ENCODE data around the gene CDX1. TPM values are rescaled to one million over a fixed set of nuclear protein-coding genes. Genes with fewer than 3 reads are reported as not detected.

Gene CDX1
- total RNA-seq, 1 donor from 2014 or later, result not detected

GRCh38 chr5:150178262-150178661 is 11.7 kb downstream of the CDX1 start:
- no peaks in the 10 kb centered on the region for H3K36me3 ChIP-seq
- DNase-seq, result no peak
- ATAC-seq, result no peak
- no peak for TF ChIP-seq CTCF (IDR thresholded peaks at IDR 0.05)
- H3K4me3 ChIP-seq, result no peak overlapping the region
- H3K27me3 ChIP-seq (ENCODE audit: low read depth), result no peaks in the 10 kb centered on the region
- intact Hi-C loops (cut with DNase I), result no loop called here
- H3K4me1 ChIP-seq, result peaks cover 12% of the 10 kb centered on the region
- no peak overlapping the region for H3K27ac ChIP-seq
- H3K9me3 ChIP-seq, result no peaks in the 10 kb centered on the region

GRCh38 chr5:150179019-150179620 is 12.5 kb downstream of the CDX1 start:
- intact Hi-C loops (cut with DNase I), result no loop called here
- Histone ChIP-seq H3K4me3 (no peak overlapping the region), H3K36me3 (no peaks in the 10 kb centered on the region), H3K27me3 (ENCODE audit: low read depth) (no peaks in the 10 kb centered on the region), H3K27ac (no peak overlapping the region), H3K4me1 (peaks cover 12% of the 10 kb centered on the region), H3K9me3 (no peaks in the 10 kb centered on the region)
- no peak for TF ChIP-seq CTCF (IDR thresholded peaks at IDR 0.05)
- ATAC-seq (no peak), DNase-seq (no peak)

GRCh38 chr5:150180241-150181026 is 13.9 kb downstream of the CDX1 start:
- Histone ChIP-seq H3K27ac (peak overlapping the region; percentile 56), H3K36me3 (no peaks in the 10 kb centered on the region), H3K4me3 (no peak overlapping the region), H3K27me3 (ENCODE audit: low read depth) (no peaks in the 10 kb centered on the region), H3K9me3 (no peaks in the 10 kb centered on the region), H3K4me1 (peaks cover 12% of the 10 kb centered on the region)
- DNase-seq (no peak), ATAC-seq (peak; percentile 61 to 67)
- intact Hi-C loops (cut with DNase I), result no loop called here
- TF ChIP-seq CTCF (IDR thresholded peaks at IDR 0.05), result no peak

GRCh38 chr5:150181027-150181426 is 14.4 kb downstream of the CDX1 start:
- TF ChIP-seq CTCF (IDR thresholded peaks at IDR 0.05), result no peak
- no peaks in the 10 kb centered on the region for H3K9me3 ChIP-seq
- peaks cover 12% of the 10 kb centered on the region for H3K4me1 ChIP-seq
- peak in 1 of 2 donors; percentile 5 for ATAC-seq
- H3K27me3 ChIP-seq (ENCODE audit: low read depth), result no peaks in the 10 kb centered on the region
- peak overlapping the region; percentile 56 for H3K27ac ChIP-seq
- intact Hi-C loops (cut with DNase I), result no loop called here
- no peaks in the 10 kb centered on the region for H3K36me3 ChIP-seq
- no peak for DNase-seq
- no peak overlapping the region for H3K4me3 ChIP-seq

GRCh38 chr5:150181766-150182545 is 15.4 kb downstream of the CDX1 start:
- Histone ChIP-seq H3K27ac (no peak overlapping the region), H3K4me3 (no peak overlapping the region), H3K4me1 (peaks cover 12% of the 10 kb centered on the region), H3K9me3 (no peaks in the 10 kb centered on the region), H3K36me3 (no peaks in the 10 kb centered on the region), H3K27me3 (ENCODE audit: low read depth) (no peaks in the 10 kb centered on the region)
- intact Hi-C loops (cut with DNase I), result no loop called here
- DNase-seq (no peak), ATAC-seq (no peak)
- TF ChIP-seq CTCF (IDR thresholded peaks at IDR 0.05), result no peak

Data from lower lobe of right lung (tissue), 2 donors.